Glutamatergic neuron (in vitro differentiated cells): ENCODE results near the gene ZNF777. TPM values are rescaled to one million over a fixed set of nuclear protein-coding genes. Genes with fewer than 3 reads are reported as not detected.

ENCODE experiments used
- DNase-seq: peaks from one replicate; pipeline ENCODE4 v3.0.0; 2022
- H3K27ac Mint-ChIP-seq: one replicate; pipeline ENCODE4 v1.8.0; 2020; ENCODE audit warnings: mild to moderate bottlenecking, mixed read lengths, inconsistent platforms; ENCODE audit not compliant: unreplicated experiment
- H3K27me3 Mint-ChIP-seq: one replicate; pipeline ENCODE4 v1.8.0; 2020; ENCODE audit warnings: mild to moderate bottlenecking, moderate library complexity, mixed read lengths, inconsistent platforms; ENCODE audit not compliant: unreplicated experiment
- H3K36me3 Mint-ChIP-seq: one replicate; pipeline ENCODE4 v1.8.0; 2020; ENCODE audit warnings: mild to moderate bottlenecking, mixed read lengths, inconsistent platforms; ENCODE audit not compliant: unreplicated experiment
- H3K4me1 Mint-ChIP-seq: one replicate; pipeline ENCODE4 v1.8.0; 2020; ENCODE audit warnings: mild to moderate bottlenecking, low read depth, mixed read lengths, inconsistent platforms; ENCODE audit not compliant: unreplicated experiment
- H3K4me3 Mint-ChIP-seq: one replicate; pipeline ENCODE4 v1.8.0; 2020; ENCODE audit warnings: mild to moderate bottlenecking, mixed read lengths, inconsistent platforms; ENCODE audit not compliant: unreplicated experiment
- H3K9me3 Mint-ChIP-seq: one replicate; pipeline ENCODE4 v1.8.0; 2020; ENCODE audit warnings: mild to moderate bottlenecking, moderate library complexity, mixed read lengths, inconsistent platforms; ENCODE audit not compliant: unreplicated experiment
- total RNA-seq: library from RNA; stranded (reverse); fragmentation: NEBNext Ultra II Directional; extraction: Animal tissue kit (Norgen Biotek cat#: 25700); gene quantifications from one replicate; pipeline ENCODE4 v1.2.1, GENCODE V29; 2021; ENCODE audit not compliant: unreplicated experiment
- TF ChIP-seq, protein P1 (sequence below): fragments of 200-600 bp; sonication (generic); IDR thresholded peaks from one replicate; pipeline ENCODE4 v1.5.0; 2021; ENCODE audit not compliant: partially characterized antibody, unreplicated experiment

Gene ZNF777
- total RNA-seq, 1 donor from 2014 or later = 18.0 TPM

DNA sequence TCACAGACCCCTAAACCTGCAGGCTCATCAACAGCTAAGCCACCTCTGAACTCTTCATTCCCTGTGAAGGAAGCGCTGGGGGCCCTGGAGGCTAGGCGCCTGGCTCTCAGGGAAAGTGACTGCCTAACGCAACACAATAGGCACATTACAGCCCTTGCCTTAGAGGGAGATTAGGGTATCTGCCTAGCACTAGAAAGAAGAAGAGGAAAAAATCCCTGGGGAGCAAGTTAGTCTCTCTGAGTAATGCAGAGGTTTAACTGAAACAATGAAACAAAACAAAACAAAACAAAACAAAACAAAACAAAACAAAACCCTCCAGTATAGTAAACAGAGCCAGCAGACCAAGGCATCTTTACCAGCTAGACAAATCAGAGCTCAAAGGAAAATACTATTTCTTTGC, 2.6 kb downstream of the ZNF777 start:
- Mint-ChIP-seq H3K9me3 (peaks cover 11% of the 10 kb centered on the region), H3K27me3 (peaks cover 17% of the 10 kb centered on the region), H3K36me3 (peaks cover 5% of the 10 kb centered on the region), H3K27ac (no peak overlapping the region), H3K4me3 (peak overlapping the region; percentile 86), H3K4me1 (peaks cover 14% of the 10 kb centered on the region)
- DNase-seq = no peak
- TF ChIP-seq, protein P1, sequence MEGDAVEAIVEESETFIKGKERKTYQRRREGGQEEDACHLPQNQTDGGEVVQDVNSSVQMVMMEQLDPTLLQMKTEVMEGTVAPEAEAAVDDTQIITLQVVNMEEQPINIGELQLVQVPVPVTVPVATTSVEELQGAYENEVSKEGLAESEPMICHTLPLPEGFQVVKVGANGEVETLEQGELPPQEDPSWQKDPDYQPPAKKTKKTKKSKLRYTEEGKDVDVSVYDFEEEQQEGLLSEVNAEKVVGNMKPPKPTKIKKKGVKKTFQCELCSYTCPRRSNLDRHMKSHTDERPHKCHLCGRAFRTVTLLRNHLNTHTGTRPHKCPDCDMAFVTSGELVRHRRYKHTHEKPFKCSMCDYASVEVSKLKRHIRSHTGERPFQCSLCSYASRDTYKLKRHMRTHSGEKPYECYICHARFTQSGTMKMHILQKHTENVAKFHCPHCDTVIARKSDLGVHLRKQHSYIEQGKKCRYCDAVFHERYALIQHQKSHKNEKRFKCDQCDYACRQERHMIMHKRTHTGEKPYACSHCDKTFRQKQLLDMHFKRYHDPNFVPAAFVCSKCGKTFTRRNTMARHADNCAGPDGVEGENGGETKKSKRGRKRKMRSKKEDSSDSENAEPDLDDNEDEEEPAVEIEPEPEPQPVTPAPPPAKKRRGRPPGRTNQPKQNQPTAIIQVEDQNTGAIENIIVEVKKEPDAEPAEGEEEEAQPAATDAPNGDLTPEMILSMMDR = no peak

DNA sequence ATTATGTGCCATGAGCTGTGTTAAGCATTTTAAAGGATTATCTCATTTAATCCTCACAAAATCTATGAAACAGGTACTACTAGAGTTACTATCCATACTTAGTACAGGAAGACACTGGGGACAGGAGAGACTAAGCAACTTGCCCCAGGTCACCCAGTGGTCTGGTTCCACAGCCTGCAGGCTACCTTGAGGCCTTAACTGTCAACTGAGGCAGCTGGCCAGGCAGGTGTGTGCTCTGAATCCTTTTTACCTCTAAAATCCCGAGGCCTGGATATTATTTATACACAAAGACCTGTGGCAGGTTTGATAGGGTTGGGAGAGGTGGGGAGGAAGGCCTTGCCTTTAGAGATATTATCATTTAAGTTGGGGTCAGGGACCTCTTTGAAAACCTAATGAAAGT, 3.1 kb downstream of the ZNF777 start:
- Mint-ChIP-seq H3K27me3 (peaks cover 17% of the 10 kb centered on the region), H3K36me3 (peaks cover 5% of the 10 kb centered on the region), H3K9me3 (peaks cover 11% of the 10 kb centered on the region), H3K27ac (no peak overlapping the region), H3K4me1 (peaks cover 14% of the 10 kb centered on the region), H3K4me3 (no peak overlapping the region)
- TF ChIP-seq, protein P1 = no peak
- DNase-seq = no peak

DNA sequence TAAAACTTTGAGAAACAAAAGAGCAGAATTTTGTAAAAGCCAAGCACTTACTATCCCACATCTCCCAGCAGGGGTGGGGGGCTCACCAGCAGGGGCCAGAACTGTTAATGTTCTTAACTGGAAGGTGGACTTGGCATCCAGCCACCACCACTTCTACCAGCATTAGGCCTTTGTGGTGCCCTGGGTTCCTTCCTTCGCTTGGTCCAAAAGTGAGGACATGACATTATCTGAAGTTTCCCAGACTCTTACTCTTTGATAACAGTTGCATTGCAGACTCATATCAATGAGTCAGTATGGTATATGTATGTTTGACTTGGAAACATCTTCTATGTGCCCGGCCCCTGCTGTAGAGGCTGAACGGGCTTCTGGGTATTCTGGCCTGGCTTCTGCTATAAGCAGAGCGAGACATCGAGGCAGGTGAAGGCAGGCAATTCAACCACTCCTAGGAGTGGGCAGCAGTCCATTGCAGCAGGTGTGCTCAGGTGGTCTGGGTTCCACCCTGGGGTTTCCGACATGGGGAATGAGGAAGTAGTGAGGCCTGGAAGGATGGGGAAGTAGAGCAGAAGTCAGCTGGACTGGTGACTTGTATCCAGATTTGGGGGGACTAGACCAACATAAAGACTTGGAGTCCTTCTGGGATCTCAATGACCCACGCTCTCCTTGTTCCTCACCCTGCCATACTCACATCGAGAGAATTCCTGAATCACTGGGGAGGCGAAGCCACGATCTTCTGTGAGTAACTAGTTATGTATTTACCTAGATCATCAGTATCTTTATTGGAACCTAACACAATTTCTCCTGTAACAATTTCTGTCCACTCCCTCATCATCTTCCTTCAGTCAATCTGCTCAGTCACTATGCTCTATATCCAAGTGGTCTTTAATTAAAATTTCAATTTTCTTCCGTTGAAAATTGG, 4.1 kb downstream of the ZNF777 start:
- H3K36me3 Mint-ChIP-seq = peaks cover 5% of the 10 kb centered on the region
- H3K4me1 Mint-ChIP-seq = peaks cover 14% of the 10 kb centered on the region
- peaks cover 11% of the 10 kb centered on the region for H3K9me3 Mint-ChIP-seq
- H3K4me3 Mint-ChIP-seq = no peak overlapping the region
- TF ChIP-seq, protein P1 = no peak
- H3K27ac Mint-ChIP-seq = no peak overlapping the region
- H3K27me3 Mint-ChIP-seq = peaks cover 15% of the 10 kb centered on the region
- no peak for DNase-seq

DNA sequence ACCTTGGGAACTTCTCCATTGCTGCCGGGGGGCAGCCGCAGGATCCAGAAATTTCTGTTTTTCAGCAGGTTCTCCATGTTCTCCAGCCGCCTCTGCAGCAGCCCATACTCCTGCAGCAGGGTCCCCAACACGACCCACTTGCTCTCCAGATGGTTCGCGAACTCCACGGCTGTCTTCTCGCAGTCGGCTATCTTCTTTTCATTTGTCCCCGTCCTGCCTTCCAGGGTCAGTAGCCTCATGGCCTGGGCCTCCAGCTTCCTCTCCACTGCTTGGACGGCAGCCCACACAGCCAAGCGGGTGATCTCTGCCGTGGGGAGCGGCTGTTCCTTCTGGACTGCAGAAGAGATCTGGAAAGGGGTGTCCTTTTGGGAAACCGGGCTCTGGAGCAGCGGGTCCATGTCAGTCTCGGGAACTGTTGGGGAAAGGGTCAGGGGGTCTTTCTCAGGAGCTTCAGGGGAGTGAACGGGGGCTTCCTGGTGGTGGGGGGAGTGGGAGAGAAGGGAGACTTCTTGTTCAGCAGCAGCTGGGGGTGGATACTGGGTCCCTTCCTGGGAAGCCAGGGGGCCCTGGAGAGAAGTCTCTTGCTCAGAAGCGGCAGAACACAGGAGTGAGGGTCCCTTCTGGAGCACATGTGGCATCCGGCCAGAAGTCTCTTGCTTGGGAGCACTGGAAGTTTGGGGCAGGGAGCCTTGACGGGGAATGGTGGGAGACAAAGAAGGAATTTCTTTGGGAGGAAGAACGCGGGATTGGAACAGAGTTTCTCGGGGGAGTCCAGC, 5.5 kb downstream of the ZNF777 start:
- peaks cover 4% of the 10 kb centered on the region for H3K9me3 Mint-ChIP-seq
- H3K27me3 Mint-ChIP-seq = peaks cover 9% of the 10 kb centered on the region
- H3K4me3 Mint-ChIP-seq = no peak overlapping the region
- H3K36me3 Mint-ChIP-seq = no peaks in the 10 kb centered on the region
- H3K4me1 Mint-ChIP-seq = peaks cover 10% of the 10 kb centered on the region
- no peak for DNase-seq
- TF ChIP-seq, protein P1 = no peak
- H3K27ac Mint-ChIP-seq = no peak overlapping the region
